ENCODE data around the gene CCP110.

Gene CCP110

DNA sequence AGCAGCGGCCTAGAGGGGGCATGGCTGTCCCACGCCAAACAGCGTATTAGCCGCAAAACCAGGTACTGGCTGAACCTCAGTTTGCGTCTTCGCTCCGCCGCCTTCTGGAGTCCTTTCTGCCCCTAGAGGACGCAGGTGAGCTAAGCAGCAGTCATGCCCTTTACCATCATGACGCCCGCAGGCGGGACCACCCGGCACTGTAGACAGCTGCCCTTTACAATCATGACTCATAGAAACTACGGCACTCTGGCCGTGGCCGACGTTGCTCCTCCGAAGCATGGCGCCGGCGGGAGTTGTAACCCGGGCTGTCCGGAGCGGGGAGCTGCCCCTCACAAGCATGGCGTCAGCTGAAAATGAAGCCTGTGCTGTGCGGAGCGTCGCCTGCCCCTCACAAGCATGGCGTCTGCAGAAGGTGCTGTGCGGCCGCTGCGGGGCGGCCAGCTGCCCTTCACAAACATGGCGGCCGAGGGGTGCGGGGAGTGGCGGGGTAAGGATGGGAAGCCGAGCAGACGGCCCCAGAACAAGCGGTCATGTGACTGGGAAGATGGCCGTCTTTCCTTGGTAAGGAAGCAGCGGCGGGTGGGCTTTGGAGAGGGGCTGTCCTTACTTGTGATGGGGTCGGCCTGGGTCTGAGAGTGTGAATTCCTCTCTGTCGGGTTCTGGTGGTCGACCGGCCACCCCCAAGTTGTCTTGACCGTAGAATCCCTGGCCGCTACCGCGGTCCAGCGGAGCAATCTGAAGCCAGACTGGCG is 31.6 kb downstream of the CCP110 start, which contains the start of gene VPS35L:
TSS of gene VPS35L (plus strand) at position 518 of the 752 bp plus-strand sequence. CDS start at position 545, 27 bp downstream.
- DNase-seq, result peak; percentile 91

- DNase-seq, result no peak
These were observed 32.4 kb downstream of the CCP110 start for GRCh38 chr16:19555938-19556771.

GRCh38 chr16:19559242-19559910 is 35.6 kb downstream of the CCP110 start:
- peak; percentile 15 for DNase-seq

DNA sequence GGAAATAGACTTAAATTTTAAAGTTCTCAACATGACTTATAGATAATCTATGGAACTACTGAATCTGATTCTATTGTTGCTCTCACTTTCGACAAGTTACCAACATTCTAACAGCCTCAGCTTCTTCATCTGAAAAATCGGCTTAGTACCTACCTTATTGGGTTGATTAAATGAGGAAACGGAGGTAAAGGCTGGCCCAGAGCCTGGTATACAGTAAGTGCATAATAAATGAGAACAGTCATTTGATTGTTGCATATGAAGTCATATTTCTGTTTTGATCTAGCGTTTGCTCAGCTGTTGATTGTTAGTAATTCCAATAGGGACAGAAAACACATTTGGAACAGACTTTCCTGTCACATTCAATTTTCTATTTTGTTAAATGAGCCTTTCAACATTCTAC is 36.3 kb downstream of the CCP110 start:
- DNase-seq, result no peak

GRCh38 chr16:19563377-19563776 is 39.6 kb downstream of the CCP110 start:
- DNase-seq, result no peak

DNA sequence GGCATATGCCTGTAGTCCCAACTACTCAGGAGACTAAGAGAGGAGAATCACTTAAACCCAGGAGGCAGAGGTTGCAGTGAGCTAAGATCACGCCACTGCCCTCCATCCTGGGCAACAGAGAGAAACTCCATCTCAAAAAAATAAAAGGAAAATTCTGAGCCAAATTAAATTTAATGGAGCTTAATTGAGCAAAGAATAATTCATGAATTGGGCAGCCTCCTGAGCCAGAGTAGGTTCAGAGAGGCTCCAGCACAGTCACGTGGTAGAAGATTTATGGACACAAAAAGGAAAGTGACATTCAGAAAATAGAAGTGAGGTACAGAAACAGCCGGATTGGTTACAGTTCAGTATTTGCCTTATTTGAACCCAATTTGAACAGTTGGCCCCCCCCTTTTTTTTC is 42.6 kb downstream of the CCP110 start:
- no peak for DNase-seq

- DNase-seq, result no peak
These were observed 43.8 kb downstream of the CCP110 start for GRCh38 chr16:19567560-19567959.

DNA sequence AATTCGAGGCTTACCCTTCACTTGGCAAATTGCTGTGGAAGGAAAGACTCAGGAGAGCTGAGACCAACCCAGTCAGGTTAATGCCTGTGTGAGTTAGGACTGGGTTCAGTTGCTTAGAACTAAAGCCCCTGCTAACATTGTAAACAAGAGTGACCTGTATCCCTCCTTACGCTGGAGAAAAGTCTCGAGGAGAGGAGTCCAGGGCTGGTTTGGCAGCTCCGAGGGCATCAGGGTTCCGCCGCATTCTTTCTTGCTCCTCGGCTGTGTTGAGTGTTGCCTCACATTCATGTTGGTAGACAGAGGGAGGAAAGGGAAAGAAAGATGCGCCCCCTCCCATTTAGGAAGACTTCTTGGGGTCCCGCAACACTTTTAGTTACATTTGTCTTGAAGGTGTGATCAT is 50.3 kb downstream of the CCP110 start:
- no peak for DNase-seq

DNA sequence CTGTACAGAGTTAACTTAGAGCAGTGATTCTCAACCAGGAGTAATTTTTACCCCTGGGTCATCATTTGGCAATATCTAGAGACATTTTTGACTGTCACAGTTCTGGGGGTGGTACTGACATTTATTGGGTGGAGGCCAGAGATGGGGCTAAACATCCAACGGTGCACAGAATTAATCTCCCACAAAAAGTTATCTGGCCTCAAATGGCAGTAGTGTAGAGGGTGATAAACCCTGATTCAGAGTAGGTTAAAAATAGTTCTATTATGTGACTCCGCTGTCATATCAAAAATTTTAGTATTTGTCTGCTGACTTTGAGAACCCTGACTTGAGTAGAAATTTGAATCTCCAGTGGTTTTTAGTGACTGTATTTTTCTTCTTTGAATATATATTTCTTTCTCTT is 50.9 kb downstream of the CCP110 start:
- DNase-seq, result no peak

- no peak for DNase-seq
These were observed 54.7 kb downstream of the CCP110 start for GRCh38 chr16:19578378-19578971.

DNA sequence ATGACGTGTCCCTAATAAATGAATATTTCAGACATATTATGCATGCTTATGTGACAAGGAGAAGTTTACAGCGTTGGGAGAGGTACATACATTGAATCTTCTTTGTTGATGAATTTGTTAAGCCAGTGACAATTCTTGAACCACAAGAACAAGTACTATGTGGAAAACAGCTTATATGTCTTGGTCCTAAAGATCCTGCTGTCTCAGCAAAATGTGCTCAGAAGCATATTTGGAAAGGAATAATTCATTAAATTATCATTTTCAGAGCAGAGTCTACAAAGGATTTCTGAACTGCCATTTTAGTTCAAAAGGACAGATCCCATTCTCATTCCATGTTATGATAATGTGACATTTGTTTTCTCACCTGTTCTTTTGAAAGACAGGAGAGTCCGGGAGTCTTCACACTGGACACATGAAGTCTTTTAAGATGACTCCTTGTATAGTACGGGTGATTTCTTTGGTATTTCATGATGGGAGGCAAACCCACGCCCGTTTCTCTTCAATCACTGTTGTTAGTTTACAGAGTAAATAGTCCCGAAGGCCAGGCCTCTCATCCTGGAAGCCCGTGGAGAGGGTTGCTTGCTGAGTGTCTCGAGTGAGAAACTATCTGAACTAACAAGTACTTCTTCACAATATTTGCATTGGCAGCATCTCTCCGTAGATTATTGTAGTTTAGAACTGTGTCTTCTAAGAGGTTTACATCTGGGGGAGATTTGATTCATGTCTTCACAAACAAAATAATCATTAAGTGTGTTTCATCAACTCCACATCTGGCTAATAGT is 58.5 kb downstream of the CCP110 start:
- DNase-seq, result no peak

GRCh38 chr16:19583665-19584300 is 60.0 kb downstream of the CCP110 start:
- DNase-seq, result no peak

DNA sequence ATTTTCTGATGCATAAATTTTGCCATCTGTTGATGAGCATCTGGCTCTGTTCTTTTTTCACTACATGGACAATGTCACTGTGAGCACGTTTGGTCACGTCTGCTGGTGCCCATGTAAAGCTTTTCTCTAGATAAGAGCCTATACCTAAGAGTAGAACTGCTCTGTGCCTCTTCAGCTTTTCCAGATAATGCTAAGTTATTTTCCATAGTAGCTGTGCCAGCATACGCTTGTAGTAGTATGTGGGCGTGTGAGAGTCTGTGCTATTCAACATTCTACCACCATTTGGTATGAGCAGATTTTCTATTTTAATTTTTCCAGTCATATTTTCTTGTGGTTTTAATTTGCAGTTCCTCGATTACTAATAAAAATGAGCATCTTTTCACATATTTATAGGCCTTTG is 64.9 kb downstream of the CCP110 start:
- DNase-seq, result no peak

- DNase-seq, result no peak
These were observed 65.4 kb downstream of the CCP110 start for GRCh38 chr16:19589106-19589505.

- no peak for DNase-seq
These were observed 66.1 kb downstream of the CCP110 start for GRCh38 chr16:19589771-19590302.

GRCh38 chr16:19595043-19595767 is 71.5 kb downstream of the CCP110 start:
- DNase-seq, result no peak

- no peak for DNase-seq
These were observed 75.2 kb downstream of the CCP110 start for GRCh38 chr16:19598805-19599510.

- no peak for DNase-seq
These were observed 76.4 kb downstream of the CCP110 start for GRCh38 chr16:19599968-19600716.

All from NCI-H1105 (cell line).